Measurements from ENCODE around the gene RNF13. TPM values are rescaled to one million over a fixed set of nuclear protein-coding genes. Genes with fewer than 3 reads are reported as not detected.

Gene RNF13
- total RNA-seq, 1 donor from 2014 or later = 66.0 TPM

- intact Hi-C loops (cut with DNase I) = no loop called here
- no peaks in the 10 kb centered on the region for H3K36me3 ChIP-seq
- no peak for TF ChIP-seq CTCF (IDR thresholded peaks at IDR 0.05)
- TF ChIP-seq POLR2AphosphoS5 (IDR thresholded peaks at IDR 0.05; ENCODE audit: insufficient read depth in 1 of 2, low read depth in 1 of 2) = no peak
- no peak for TF ChIP-seq POLR2A (IDR thresholded peaks at IDR 0.05)
These were observed 177.5 kb downstream of the RNF13 start for GRCh38 chr3:149990423-149990948.

GRCh38 chr3:149992416-149993058, 179.5 kb downstream of the RNF13 start:
- no peaks in the 10 kb centered on the region for H3K36me3 ChIP-seq
- no peaks in the 10 kb centered on the region for H3K27me3 ChIP-seq
- TF ChIP-seq CTCF (IDR thresholded peaks at IDR 0.05) (no peak), POLR2A (IDR thresholded peaks at IDR 0.05) (no peak), POLR2AphosphoS5 (IDR thresholded peaks at IDR 0.05; ENCODE audit: insufficient read depth in 1 of 2, low read depth in 1 of 2) (no peak)
- no peaks in the 10 kb centered on the region for H3K4me1 ChIP-seq
- intact Hi-C loops (cut with DNase I) = no loop called here
- H3K4me3 ChIP-seq = no peak overlapping the region
- DNase-seq (ENCODE audit: extremely low spot score in 2 of 2) = no peak
- H3K27ac ChIP-seq = no peak overlapping the region
- no peaks in the 10 kb centered on the region for H3K9me3 ChIP-seq

More at GRCh38 chr3:149990423-149990948, 177.5 kb downstream of the RNF13 start:
- Histone ChIP-seq H3K9me3 (no peaks in the 10 kb centered on the region), H3K4me3 (no peak overlapping the region), H3K27ac (no peak overlapping the region), H3K27me3 (no peaks in the 10 kb centered on the region), H3K4me1 (no peaks in the 10 kb centered on the region)
- no peak for DNase-seq (ENCODE audit: extremely low spot score in 2 of 2)

GRCh38 chr3:149998946-149999345, 185.9 kb downstream of the RNF13 start:
- no peak for DNase-seq (ENCODE audit: extremely low spot score in 2 of 2)
- Histone ChIP-seq H3K9me3 (no peaks in the 10 kb centered on the region), H3K36me3 (no peaks in the 10 kb centered on the region), H3K4me3 (no peak overlapping the region), H3K4me1 (no peaks in the 10 kb centered on the region), H3K27me3 (no peaks in the 10 kb centered on the region), H3K27ac (no peak overlapping the region)
- TF ChIP-seq POLR2AphosphoS5 (IDR thresholded peaks at IDR 0.05; ENCODE audit: insufficient read depth in 1 of 2, low read depth in 1 of 2) = no peak
- no peak for TF ChIP-seq CTCF (IDR thresholded peaks at IDR 0.05)
- no peak for TF ChIP-seq POLR2A (IDR thresholded peaks at IDR 0.05)
- intact Hi-C loops (cut with DNase I) = no loop called here

- intact Hi-C loops (cut with DNase I) = no loop called here
- H3K36me3 ChIP-seq = no peaks in the 10 kb centered on the region
- DNase-seq (ENCODE audit: extremely low spot score in 2 of 2) = no peak
- no peaks in the 10 kb centered on the region for H3K4me1 ChIP-seq
- no peak overlapping the region for H3K4me3 ChIP-seq
- no peaks in the 10 kb centered on the region for H3K9me3 ChIP-seq
- no peaks in the 10 kb centered on the region for H3K27me3 ChIP-seq
- TF ChIP-seq CTCF (IDR thresholded peaks at IDR 0.05) (no peak), POLR2A (IDR thresholded peaks at IDR 0.05) (no peak), POLR2AphosphoS5 (IDR thresholded peaks at IDR 0.05; ENCODE audit: insufficient read depth in 1 of 2, low read depth in 1 of 2) (no peak)
- H3K27ac ChIP-seq = no peak overlapping the region
These were observed 186.4 kb downstream of the RNF13 start for GRCh38 chr3:149999421-149999820.

GRCh38 chr3:150000641-150001040, 187.6 kb downstream of the RNF13 start:
- intact Hi-C loops (cut with DNase I) = no loop called here
- no peak for DNase-seq (ENCODE audit: extremely low spot score in 2 of 2)
- TF ChIP-seq POLR2A (IDR thresholded peaks at IDR 0.05) = no peak
- no peak for TF ChIP-seq POLR2AphosphoS5 (IDR thresholded peaks at IDR 0.05; ENCODE audit: insufficient read depth in 1 of 2, low read depth in 1 of 2)
- no peak for TF ChIP-seq CTCF (IDR thresholded peaks at IDR 0.05)
- Histone ChIP-seq H3K9me3 (no peaks in the 10 kb centered on the region), H3K4me3 (no peak overlapping the region), H3K27ac (no peak overlapping the region), H3K36me3 (no peaks in the 10 kb centered on the region), H3K27me3 (no peaks in the 10 kb centered on the region), H3K4me1 (no peaks in the 10 kb centered on the region)

Measured in vagina (tissue), 2 donors.